Stimulated activated CD8-positive, alpha-beta memory T cell treated with anti-CD3 and anti-CD28 coated beads, Interleukin-2, amount 100 ng/mL, for 1 hour (primary cell): ENCODE results near the gene PROM1.

Experiments used
- DNase-seq, 2 donors: peaks; one replicate each; pipeline ENCODE4 v3.0.0-alpha.2; 2020; ENCODE audit warnings: low read depth in 2 of 2

The PROM1 gene

GRCh38 chr4:16109256-16109655, 25.4 kb upstream of the PROM1 start:
- no peak for DNase-seq

- DNase-seq = no peak
Observed at GRCh38 chr4:16106956-16107355, 23.1 kb upstream of the PROM1 start.

GRCh38 chr4:16104520-16104919, 20.7 kb upstream of the PROM1 start:
- DNase-seq = no peak

- no peak for DNase-seq
Observed at GRCh38 chr4:16102356-16102755, 18.5 kb upstream of the PROM1 start.

GRCh38 chr4:16100833-16101232, 17.0 kb upstream of the PROM1 start:
- no peak for DNase-seq

GRCh38 chr4:16092682-16093319, 9.0 kb upstream of the PROM1 start:
- DNase-seq = no peak

- DNase-seq = no peak
Observed at GRCh38 chr4:16090096-16090705, 6.4 kb upstream of the PROM1 start.

- DNase-seq = no peak
Observed at GRCh38 chr4:16089156-16089555, 5.3 kb upstream of the PROM1 start.

GRCh38 chr4:16088601-16089000, 4.8 kb upstream of the PROM1 start:
- no peak for DNase-seq

- no peak for DNase-seq
Observed at GRCh38 chr4:16085822-16086221, 2.0 kb upstream of the PROM1 start.

- no peak for DNase-seq
Observed at GRCh38 chr4:16082426-16083240, 1.2 kb downstream of the PROM1 start.

GRCh38 chr4:16082041-16082425, 1.8 kb downstream of the PROM1 start:
- no peak for DNase-seq

GRCh38 chr4:16079046-16079445, 4.8 kb downstream of the PROM1 start:
- no peak for DNase-seq

GRCh38 chr4:16078195-16078760, 5.5 kb downstream of the PROM1 start:
- no peak for DNase-seq

GRCh38 chr4:16077786-16078185, 6.0 kb downstream of the PROM1 start:
- DNase-seq = no peak

GRCh38 chr4:16075975-16076757, 7.7 kb downstream of the PROM1 start:
- no peak for DNase-seq

GRCh38 chr4:16075061-16075460, 8.8 kb downstream of the PROM1 start:
- DNase-seq = no peak

- no peak for DNase-seq
Observed at GRCh38 chr4:16072168-16072567, 11.7 kb downstream of the PROM1 start.

- no peak for DNase-seq
Observed at GRCh38 chr4:16070203-16070602, 13.6 kb downstream of the PROM1 start.

GRCh38 chr4:16067515-16067914, 16.3 kb downstream of the PROM1 start:
- no peak for DNase-seq

GRCh38 chr4:16066586-16067128, 17.2 kb downstream of the PROM1 start:
- DNase-seq = no peak

GRCh38 chr4:16065066-16065465, 18.8 kb downstream of the PROM1 start:
- no peak for DNase-seq
